Activated CD8-positive, alpha-beta memory T cell treated with anti-CD3 and anti-CD28 coated beads, Interleukin-2, amount 10 ng/mL, durations not matched to agents 7 days and 5 days (primary cell): ENCODE data around the gene C5AR1. TPM values are rescaled to one million over a fixed set of nuclear protein-coding genes. Genes with fewer than 3 reads are reported as not detected.
"Not testable (repeated sequence)": the region's sequence is repeated elsewhere in the genome, so short reads cannot be mapped to it uniquely, and the experiment has no call there.

Experiments
- ATAC-seq: fragments of 150-1000 bp; cut with Tn5 transposase; one replicate; pipeline ENCODE4 v1.10.0; 2021; ENCODE audit warnings: moderate library complexity
- CTCF ChIA-PET: fragments of 350-600 bp; sonication (Branson Sonifier 250); formaldehyde crosslinking; loops from one replicate; lab custom pipeline; 2021; ENCODE audit warnings: antibody characterized with exemption; lab: Charles Lee
- DNase-seq: peaks from one replicate; pipeline ENCODE4 v3.0.0-alpha.2; 2020
- H3K27ac Mint-ChIP-seq: one replicate; pipeline ENCODE4 v1.8.0; 2021; ENCODE audit warnings: mild to moderate bottlenecking, mixed read lengths
- H3K27me3 Mint-ChIP-seq: one replicate; pipeline ENCODE4 v1.8.0; 2021; ENCODE audit warnings: mixed read lengths
- H3K36me3 Mint-ChIP-seq: one replicate; pipeline ENCODE4 v1.8.0; 2021; ENCODE audit warnings: mild to moderate bottlenecking, mixed read lengths
- H3K4me1 Mint-ChIP-seq: one replicate; pipeline ENCODE4 v1.8.0; 2021; ENCODE audit warnings: mixed read lengths
- H3K4me3 Mint-ChIP-seq: one replicate; pipeline ENCODE4 v1.8.0; 2021; ENCODE audit warnings: mild to moderate bottlenecking, moderate library complexity, mixed read lengths
- H3K9me3 Mint-ChIP-seq: one replicate; pipeline ENCODE4 v1.8.0; 2022; ENCODE audit warnings: low read depth, mixed read lengths
- total RNA-seq, 2 experiments: library from RNA; stranded (reverse); gene quantifications; one replicate each; pipeline ENCODE4 v1.2.3, GENCODE V29; 2021

Gene C5AR1
- total RNA-seq, 2 experiments from 2014 or later, result 1.4 TPM; not detected in 1

- Mint-ChIP-seq H3K9me3 (no peaks in the 10 kb centered on the region), H3K27me3 (peaks cover 11% of the 10 kb centered on the region), H3K36me3 (no peaks in the 10 kb centered on the region), H3K4me1 (no peaks in the 10 kb centered on the region), H3K4me3 (no peak overlapping the region), H3K27ac (no peak overlapping the region)
- CTCF ChIA-PET, result interaction anchor here (1.1 to 1.9 kb wide), 3 partner anchors 19 to 27 kb away, joined by 3 to 8 read pairs (median 3); partner anchors contain the start of gene DHX34
- ATAC-seq, result no peak
- no peak for DNase-seq
Measured at GRCh38 chr19:47323409-47323808, 13.7 kb downstream of the C5AR1 start.

GRCh38 chr19:47323872-47324271 lies 14.2 kb downstream of the C5AR1 start:
- ATAC-seq (no peak), DNase-seq (no peak)
- Mint-ChIP-seq H3K36me3 (no peaks in the 10 kb centered on the region), H3K4me3 (no peak overlapping the region), H3K9me3 (no peaks in the 10 kb centered on the region), H3K27ac (no peak overlapping the region), H3K4me1 (no peaks in the 10 kb centered on the region), H3K27me3 (peaks cover 11% of the 10 kb centered on the region)
- CTCF ChIA-PET, result interaction anchor here (1.1 to 1.9 kb wide), 2 partner anchors 19 to 25 kb away, joined by 3 to 8 read pairs; partner anchors contain the start of gene DHX34

GRCh38 chr19:47324502-47324901 lies 14.8 kb downstream of the C5AR1 start:
- ATAC-seq (no peak), DNase-seq (no peak)
- CTCF ChIA-PET, result no interaction called here
- peaks cover 11% of the 10 kb centered on the region for H3K27me3 Mint-ChIP-seq
- H3K4me1 Mint-ChIP-seq, result no peaks in the 10 kb centered on the region
- no peaks in the 10 kb centered on the region for H3K36me3 Mint-ChIP-seq
- H3K4me3 Mint-ChIP-seq, result no peak overlapping the region
- no peaks in the 10 kb centered on the region for H3K9me3 Mint-ChIP-seq
- H3K27ac Mint-ChIP-seq, result no peak overlapping the region

GRCh38 chr19:47330466-47330869 lies 20.8 kb downstream of the C5AR1 start:
- H3K27me3 Mint-ChIP-seq, result peaks cover 1% of the 10 kb centered on the region
- no peak overlapping the region for H3K27ac Mint-ChIP-seq
- CTCF ChIA-PET, result interaction anchor here (0.7 to 1.2 kb wide), 3 partner anchors 19 to 36 kb away, joined by 3 to 10 read pairs (median 4); partner anchors contain the start of gene DHX34
- ATAC-seq (no peak), DNase-seq (no peak)
- no peak overlapping the region for H3K4me3 Mint-ChIP-seq
- no peaks in the 10 kb centered on the region for H3K36me3 Mint-ChIP-seq
- H3K4me1 Mint-ChIP-seq, result no peaks in the 10 kb centered on the region
- H3K9me3 Mint-ChIP-seq, result no peaks in the 10 kb centered on the region

GRCh38 chr19:47331490-47331889 lies 21.8 kb downstream of the C5AR1 start:
- Mint-ChIP-seq H3K4me1 (peaks cover 6% of the 10 kb centered on the region), H3K36me3 (no peaks in the 10 kb centered on the region), H3K27ac (no peak overlapping the region), H3K9me3 (no peaks in the 10 kb centered on the region), H3K27me3 (no peaks in the 10 kb centered on the region), H3K4me3 (no peak overlapping the region)
- no peak for ATAC-seq
- no peak for DNase-seq
- CTCF ChIA-PET, result no interaction called here

- Mint-ChIP-seq H3K27ac (no peak within 1 kb of the TSS), H3K36me3 (no peaks in the 10 kb centered on the region), H3K4me3 (no peak within 1 kb of the TSS), H3K9me3 (no peaks in the 10 kb centered on the region), H3K27me3 (no peaks in the 10 kb centered on the region), H3K4me1 (peaks cover 10% of the 10 kb centered on the region)
- CTCF ChIA-PET, result no interaction called here
- ATAC-seq, result no peak
- DNase-seq, result no peak
Measured at GRCh38 chr19:47331931-47332547, 22.4 kb downstream of the C5AR1 start, which contains the start of gene C5AR2. TSS of gene C5AR2 (plus strand) at chr19:47332175. CDS start at chr19:47340800, 8,625 bp downstream.

- H3K4me3 Mint-ChIP-seq, ATAC-seq, H3K27me3 Mint-ChIP-seq, H3K36me3 Mint-ChIP-seq, H3K4me1 Mint-ChIP-seq, H3K9me3 Mint-ChIP-seq: not testable (repeated sequence)
- H3K27ac Mint-ChIP-seq, result peak overlapping the region; percentile 51
- CTCF ChIA-PET, result interaction anchor here (1.5 to 3.1 kb wide), 3 partner anchors 12 to 32 kb away, joined by 5 to 18 read pairs (median 6); partner anchors contain the start of gene DHX34
- DNase-seq, result peak; percentile 50
Measured at GRCh38 chr19:47336765-47337718, 27.4 kb downstream of the C5AR1 start.

- Mint-ChIP-seq H3K36me3 (no peaks in the 10 kb centered on the region), H3K4me1 (peaks cover 10% of the 10 kb centered on the region), H3K4me3 (no peak overlapping the region), H3K27ac (no peak overlapping the region), H3K27me3 (no peaks in the 10 kb centered on the region), H3K9me3 (no peaks in the 10 kb centered on the region)
- DNase-seq (no peak), ATAC-seq (no peak)
- CTCF ChIA-PET, result interaction anchor here (2.5 kb wide), 1 partner anchor 10 kb away, joined by 11 read pairs; the partner anchor contains the start of gene DHX34
Measured at GRCh38 chr19:47339196-47339880, 29.7 kb downstream of the C5AR1 start.

GRCh38 chr19:47340477-47341208 lies 31.0 kb downstream of the C5AR1 start:
- CTCF ChIA-PET, result interaction anchor here (1.1 to 2.5 kb wide), 2 partner anchors 8 to 51 kb away, joined by 3 to 11 read pairs; partner anchors contain the start of gene DHX34
- H3K9me3 Mint-ChIP-seq, result no peaks in the 10 kb centered on the region
- no peak overlapping the region for H3K4me3 Mint-ChIP-seq
- no peaks in the 10 kb centered on the region for H3K36me3 Mint-ChIP-seq
- no peaks in the 10 kb centered on the region for H3K27me3 Mint-ChIP-seq
- H3K27ac Mint-ChIP-seq, result no peak overlapping the region
- H3K4me1 Mint-ChIP-seq, result peaks cover 10% of the 10 kb centered on the region
- DNase-seq, result no peak
- ATAC-seq, result no peak

GRCh38 chr19:47341734-47342133 lies 32.1 kb downstream of the C5AR1 start:
- H3K4me3 Mint-ChIP-seq, result no peak overlapping the region
- ATAC-seq (no peak), DNase-seq (no peak)
- peaks cover 1% of the 10 kb centered on the region for H3K4me1 Mint-ChIP-seq
- H3K9me3 Mint-ChIP-seq, result no peaks in the 10 kb centered on the region
- H3K36me3 Mint-ChIP-seq, result no peaks in the 10 kb centered on the region
- no peaks in the 10 kb centered on the region for H3K27me3 Mint-ChIP-seq
- H3K27ac Mint-ChIP-seq, result no peak overlapping the region
- CTCF ChIA-PET, result interaction anchor here (1.1 kb wide), 1 partner anchor 50 kb away, joined by 3 read pairs; no protein-coding TSS in a partner anchor

GRCh38 chr19:47343194-47343802 lies 33.6 kb downstream of the C5AR1 start:
- Mint-ChIP-seq H3K4me1 (no peaks in the 10 kb centered on the region), H3K9me3 (no peaks in the 10 kb centered on the region), H3K27me3 (no peaks in the 10 kb centered on the region), H3K36me3 (no peaks in the 10 kb centered on the region), H3K27ac (no peak overlapping the region), H3K4me3 (no peak overlapping the region)
- CTCF ChIA-PET, result interaction anchor here (1.3 to 1.6 kb wide), 2 partner anchors 38 to 47 kb away, joined by 3 to 4 read pairs; no protein-coding TSS in a partner anchor
- DNase-seq, result no peak
- ATAC-seq, result no peak

- Mint-ChIP-seq H3K36me3 (peaks cover under 1% of the 10 kb centered on the region), H3K4me3 (no peak overlapping the region), H3K27me3 (no peaks in the 10 kb centered on the region), H3K9me3 (no peaks in the 10 kb centered on the region), H3K27ac (no peak overlapping the region), H3K4me1 (peaks cover 9% of the 10 kb centered on the region)
- DNase-seq, result no peak
- ATAC-seq, result no peak
- CTCF ChIA-PET, result interaction anchor here (1.3 to 1.4 kb wide), 2 partner anchors 39 to 213 kb away, joined by 3 to 4 read pairs; no protein-coding TSS in a partner anchor
Measured at GRCh38 chr19:47344425-47344824, 34.8 kb downstream of the C5AR1 start.
